ENCODE results near the gene KLF6. TPM values are rescaled to one million over a fixed set of nuclear protein-coding genes. Genes with fewer than 3 reads are reported as not detected.

Gene KLF6
- total and polyA plus RNA-seq, 2 experiments from 2014 or later, result 19.6 to 35.4 TPM

GRCh38 chr10:3772361-3773171, 12.4 kb downstream of the KLF6 start:
- TF ChIP-seq CTCF (conservative IDR thresholded peaks at IDR 0.05; ENCODE audit: low read depth in 2 of 2) (no peak), CREB1 (CRISPR knock-in tag; IDR thresholded peaks at IDR 0.05; ENCODE audit: low read depth) (no peak), JUNB (IDR thresholded peaks at IDR 0.05; ENCODE audit: unreplicated experiment) (no peak), EZH2phosphoT487 (IDR thresholded peaks at IDR 0.05; ENCODE audit: unreplicated experiment) (no peak), ZNF114 (CRISPR knock-in tag; IDR thresholded peaks at IDR 0.05) (no peak), STAT1 (IDR thresholded peaks at IDR 0.05; ENCODE audit: unreplicated experiment) (no peak), ZNF462 (CRISPR knock-in tag; IDR thresholded peaks at IDR 0.05) (no peak), NANOG (IDR thresholded peaks at IDR 0.05; ENCODE audit: borderline replicate concordance) (no peak), EZH2 (IDR thresholded peaks at IDR 0.05; ENCODE audit: low read depth, unreplicated experiment) (no peak), ZNF331 (CRISPR knock-in tag; IDR thresholded peaks at IDR 0.05; ENCODE audit: low read depth) (no peak), REST (IDR thresholded peaks at IDR 0.05; ENCODE audit: unreplicated experiment) (no peak), ETS1 (IDR thresholded peaks at IDR 0.05) (no peak), POLR2AphosphoS5 (IDR thresholded peaks at IDR 0.05; ENCODE audit: low read depth) (no peak)
- no peaks in the 10 kb centered on the region for H3K9me2 ChIP-seq (ENCODE audit: insufficient read depth)
- ATAC-seq, result no peak
- H3K4me3 ChIP-seq, result no peak overlapping the region
- peaks cover 10% of the 10 kb centered on the region; the same call in 1 of the 2 replicates for H4K20me1 ChIP-seq (replicated peaks; ENCODE audit: insufficient read depth)
- H3K36me3 ChIP-seq (ENCODE audit: insufficient read depth), result peaks cover 5% of the 10 kb centered on the region; the same call in 1 of the 2 replicates
- H3K27ac ChIP-seq (ENCODE audit: low read depth), result no peak overlapping the region
- Mint-ChIP-seq H3K4me3 (no peak overlapping the region), H3K36me3 (ENCODE audit: low read depth) (peaks cover 19% of the 10 kb centered on the region), H3K4me1 (peaks cover 27% of the 10 kb centered on the region), H3K27ac (no peak overlapping the region), H3K9me3 (no peaks in the 10 kb centered on the region; the same call in 2 of the 3 replicates), H3K27me3 (ENCODE audit: insufficient read depth, low read depth, poor library complexity) (peaks cover 10% of the 10 kb centered on the region)
- H3K4me1 ChIP-seq (ENCODE audit: insufficient read depth), result peaks cover 31% of the 10 kb centered on the region
- no peak overlapping the region for H3K4me2 ChIP-seq
- DNase-seq (ENCODE audit: low spot score), result no peak
- no peak overlapping the region for H2AFZ ChIP-seq
- H3K79me2 ChIP-seq (replicated peaks; ENCODE audit: insufficient read depth), result no peaks in the 10 kb centered on the region
- no peaks in the 10 kb centered on the region for H3F3A ChIP-seq (replicated peaks; ENCODE audit: low read depth)
- no peaks in the 10 kb centered on the region for H3K27me3 ChIP-seq (ENCODE audit: insufficient read depth)
